CD4-positive, alpha-beta T cell treated with Interleukin-21 for 1 hour (primary cell): ENCODE data around the gene KLHL40.

Experiments
- DNase-seq: peaks from one replicate; pipeline ENCODE4 v3.0.0-alpha.2; 2020

The KLHL40 gene

GRCh38 chr3:42691816-42692666, 6.7 kb downstream of the KLHL40 start:
- DNase-seq = no peak

DNA sequence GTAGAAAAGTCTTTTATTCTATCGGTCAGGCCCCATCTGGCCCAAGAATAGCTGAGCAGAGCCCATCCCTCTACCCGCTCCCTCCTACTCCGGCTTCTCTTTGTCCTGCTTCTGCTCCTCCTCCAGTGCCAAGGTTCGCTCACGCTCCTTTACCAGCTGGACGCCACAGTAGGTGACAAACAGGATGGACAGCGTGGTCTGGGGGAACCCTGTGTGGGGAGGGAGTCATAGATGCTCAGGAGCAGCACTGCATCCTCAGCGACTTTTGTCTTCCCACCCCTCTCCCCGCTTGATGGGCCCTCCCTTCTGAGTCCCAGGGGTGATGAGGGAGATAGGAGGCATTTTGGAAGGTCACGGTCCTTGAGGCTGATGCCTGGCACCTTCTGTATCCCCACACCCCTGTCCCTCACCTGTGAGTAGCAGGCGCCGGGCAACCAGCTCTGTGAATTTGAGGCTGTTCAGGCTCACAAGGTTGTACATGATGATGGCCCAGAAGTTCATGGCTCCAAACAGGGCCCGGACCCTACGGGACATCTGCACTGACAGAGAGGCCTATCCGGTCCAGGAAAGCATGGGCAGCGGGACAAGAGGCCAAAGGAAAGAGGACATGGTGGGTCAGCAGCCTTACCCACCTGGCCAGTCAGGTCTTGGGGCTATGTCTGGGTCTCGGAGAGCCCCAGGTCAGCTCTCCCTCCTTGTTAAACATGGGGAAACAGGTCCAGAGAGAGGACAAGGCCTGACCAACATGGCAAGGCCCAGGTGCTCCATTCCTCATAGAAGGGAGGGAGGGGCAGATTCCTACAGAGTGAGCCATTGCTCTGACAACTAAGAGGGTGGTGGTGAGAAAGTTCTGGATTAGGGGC, 7.6 kb downstream of the KLHL40 start:
- no peak for DNase-seq

DNA sequence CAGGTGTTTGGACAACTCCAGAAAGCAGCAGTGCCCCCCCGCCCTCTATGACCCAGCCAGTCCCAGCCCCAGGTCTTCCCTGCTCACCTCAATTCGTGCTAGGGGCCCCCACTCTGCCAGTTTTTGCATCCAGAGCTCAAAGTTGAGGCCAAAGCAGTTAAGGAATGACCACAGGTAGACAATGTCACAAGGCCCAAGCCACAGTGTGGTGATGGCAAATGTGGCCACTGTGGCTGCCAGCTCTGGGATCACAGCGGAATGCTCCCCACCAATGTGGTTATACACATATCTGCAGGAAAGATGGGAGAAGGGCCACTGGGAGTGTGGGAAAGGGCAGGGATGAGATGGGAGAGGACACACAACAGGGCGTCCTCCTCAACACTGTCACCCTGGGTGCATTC, 8.2 kb downstream of the KLHL40 start:
- DNase-seq = no peak

- no peak for DNase-seq
Measured at GRCh38 chr3:42694366-42694765, 9.0 kb downstream of the KLHL40 start.

- no peak for DNase-seq
Measured at GRCh38 chr3:42696356-42697288, 11.3 kb downstream of the KLHL40 start.

GRCh38 chr3:42697289-42698051, 12.1 kb downstream of the KLHL40 start:
- DNase-seq = no peak

GRCh38 chr3:42698216-42698910, 13.0 kb downstream of the KLHL40 start:
- DNase-seq = no peak

- DNase-seq = peak; percentile 9
Measured at GRCh38 chr3:42698911-42699230, 13.5 kb downstream of the KLHL40 start.

- DNase-seq = no peak
Measured at GRCh38 chr3:42699511-42699971, 14.2 kb downstream of the KLHL40 start.

GRCh38 chr3:42700366-42701288, 15.3 kb downstream of the KLHL40 start:
- DNase-seq = no peak

GRCh38 chr3:42701371-42702065, 16.2 kb downstream of the KLHL40 start:
- DNase-seq = peak; percentile 56

DNA sequence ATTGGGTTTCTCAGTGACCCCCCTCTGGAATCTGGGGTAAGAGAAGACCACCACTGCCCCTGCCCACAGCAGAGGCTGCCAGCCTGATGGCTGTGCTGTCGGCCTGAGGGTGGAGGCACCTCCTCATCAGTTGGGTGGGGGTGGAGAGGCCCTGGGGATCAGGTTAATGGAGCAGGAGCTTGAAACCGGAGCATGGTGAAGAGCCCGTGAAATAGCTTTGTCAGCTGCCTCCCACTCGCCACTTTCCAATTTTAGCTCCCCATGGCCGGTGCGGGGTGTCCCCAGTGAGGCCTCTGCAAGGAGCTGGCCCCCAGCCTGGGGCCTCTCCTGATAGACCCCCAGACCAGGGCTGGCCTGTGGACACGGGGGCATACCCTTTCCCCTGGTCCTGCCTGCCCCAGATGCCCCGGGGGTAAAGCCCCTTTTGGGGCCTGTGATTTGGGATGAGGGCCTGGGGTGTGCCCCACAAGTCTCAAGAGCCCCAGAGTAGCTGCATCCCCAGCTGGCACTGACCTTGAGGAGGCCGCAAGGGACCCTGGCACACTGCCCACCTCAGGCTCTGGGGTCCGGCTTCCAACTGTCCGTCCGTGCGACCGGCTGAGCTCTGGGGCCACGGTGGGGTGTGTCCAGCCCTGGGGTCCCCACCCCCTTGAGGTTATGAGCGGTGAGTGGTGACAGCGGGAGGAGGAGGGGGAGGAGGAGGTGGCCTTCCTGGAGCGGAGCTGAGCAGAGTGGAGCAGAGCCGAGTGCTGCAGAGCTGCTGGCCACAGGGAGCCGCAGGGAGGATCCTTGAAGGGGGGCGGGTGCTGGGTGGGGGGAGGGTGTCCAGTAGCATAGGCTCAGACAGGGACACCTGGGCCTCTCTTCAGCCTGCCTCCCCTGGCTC, 17.0 kb downstream of the KLHL40 start, which contains the start of gene HHATL:
TSS of gene HHATL (minus strand) at position 733 of the 886 bp plus-strand sequence. CDS start 1,972 bp downstream, outside the sequence.
- no peak for DNase-seq

DNA sequence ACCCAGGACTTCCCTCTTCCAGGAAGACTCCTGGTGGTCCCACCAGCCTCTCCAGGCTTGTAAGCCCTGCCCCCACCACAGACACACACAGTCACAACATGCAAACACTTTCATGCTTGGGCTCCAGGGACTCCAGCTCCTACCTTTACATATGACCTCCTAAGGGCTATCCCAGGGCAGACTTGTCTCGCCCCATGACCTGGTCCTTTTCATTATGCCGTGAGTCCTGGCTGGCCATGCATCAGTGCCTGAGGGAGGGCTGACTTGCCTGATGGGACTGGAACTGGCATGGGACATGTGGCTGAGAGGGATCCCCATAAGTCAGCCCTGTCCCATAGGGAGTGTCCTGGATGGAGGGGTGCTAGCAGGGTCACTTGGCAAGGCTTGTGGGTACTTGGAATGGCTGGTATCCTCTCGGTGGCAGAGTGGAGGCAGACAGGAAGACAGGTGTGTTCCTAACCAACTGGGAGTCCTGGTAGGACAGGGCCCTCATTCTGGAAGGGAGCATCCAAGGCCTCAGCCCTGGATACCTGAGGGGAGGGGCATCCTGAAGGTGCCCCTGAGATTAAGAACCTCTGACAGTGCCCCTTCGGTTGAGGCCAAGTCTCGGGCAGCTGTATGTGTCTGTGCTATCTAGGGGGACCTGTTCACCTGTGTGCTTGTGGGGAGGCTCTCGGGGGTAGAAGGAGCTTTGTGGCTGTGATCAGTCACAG, 17.8 kb downstream of the KLHL40 start:
- no peak for DNase-seq

- DNase-seq = no peak
Measured at GRCh38 chr3:42703695-42704025, 18.3 kb downstream of the KLHL40 start.

DNA sequence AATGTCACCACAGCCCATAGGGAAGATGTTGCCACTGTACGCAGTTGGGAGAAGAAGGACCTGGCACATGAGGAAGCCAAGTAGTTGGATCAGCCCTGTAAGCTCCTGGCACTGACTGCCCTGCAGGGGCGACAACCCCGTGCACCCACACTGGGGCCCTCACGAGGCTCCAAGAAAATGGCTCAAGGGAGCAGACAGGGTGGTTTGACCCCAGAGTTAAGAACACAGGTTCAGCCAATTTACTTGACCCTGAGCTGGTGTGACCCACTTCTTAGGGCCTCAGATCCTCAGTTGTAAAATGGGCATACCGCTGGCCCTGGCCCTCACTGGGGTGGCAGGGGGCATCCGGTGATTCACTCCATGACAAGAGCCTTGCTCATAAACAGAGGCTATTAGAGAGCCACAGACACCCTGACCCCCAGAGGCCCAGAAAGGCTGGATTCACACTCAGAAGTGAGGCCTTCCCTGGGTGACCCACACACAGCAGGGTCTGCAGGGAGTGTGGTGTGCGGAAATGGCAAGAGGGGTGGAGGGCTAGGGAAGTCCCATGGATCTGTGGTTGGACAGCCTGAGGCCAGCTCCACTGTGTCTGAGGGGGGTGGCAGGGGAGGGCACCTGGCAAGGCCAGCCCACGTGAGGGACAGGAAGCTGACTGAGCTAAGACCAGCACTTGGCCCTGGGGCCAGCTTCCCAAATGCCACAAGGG, 19.0 kb downstream of the KLHL40 start:
- no peak for DNase-seq

GRCh38 chr3:42705058-42705767, 19.9 kb downstream of the KLHL40 start:
- no peak for DNase-seq
